Neural cell (in vitro differentiated cells): ENCODE results near the gene APOB. TPM values are rescaled to one million over a fixed set of nuclear protein-coding genes. Genes with fewer than 3 reads are reported as not detected.

Source experiments
- H2AFZ ChIP-seq: fragments of 200-600, 300-800 bp; sonication (generic), shearing (Covaris generic); 2 replicates; pipeline ENCODE4 v1.6.0; 2014; ENCODE audit warnings: low read depth, mild to moderate bottlenecking, antibody characterized with exemption, low read length, moderate library complexity
- H3F3A ChIP-seq: fragments of 200-600 bp; shearing (Covaris generic); 2 replicates; pipeline ENCODE4 v1.6.1; 2016; ENCODE audit warnings: mild to moderate bottlenecking, moderate library complexity, mixed read lengths, antibody characterized with exemption, low read length; ENCODE audit not compliant: insufficient read depth, poor library complexity, severe bottlenecking
- H3K27ac ChIP-seq: fragments of 200-600, 300-800 bp; sonication (generic), shearing (Covaris generic); 2 replicates; pipeline ENCODE4 v1.5.1; 2014; ENCODE audit warnings: mild to moderate bottlenecking, low read length, moderate library complexity
- H3K27me3 ChIP-seq: fragments of 300-800, 200-600 bp; sonication (generic), shearing (Covaris generic); 2 replicates; pipeline ENCODE4 v1.6.0; 2014; ENCODE audit warnings: mild to moderate bottlenecking, low read depth, low read length, moderate library complexity; ENCODE audit not compliant: insufficient read depth
- H3K36me3 ChIP-seq: fragments of 300-800, 200-600 bp; sonication (generic), shearing (Covaris generic); 2 replicates; pipeline ENCODE4 v1.5.1; 2014; ENCODE audit warnings: mild to moderate bottlenecking, antibody characterized with exemption, low read length, moderate library complexity; ENCODE audit not compliant: insufficient read depth
- H3K4me2 ChIP-seq: fragments of 300-800, 200-600 bp; sonication (generic), shearing (Covaris generic); 2 replicates; pipeline ENCODE4 v1.6.0; 2014; ENCODE audit warnings: mild to moderate bottlenecking, low read length
- H3K4me3 ChIP-seq: fragments of 300-800, 200-600 bp; sonication (generic), shearing (Covaris generic); 2 replicates; pipeline ENCODE4 v1.5.1; 2014; ENCODE audit warnings: mild to moderate bottlenecking, low read length, moderate library complexity
- H3K79me2 ChIP-seq: fragments of 200-600 bp; shearing (Covaris generic); replicated peaks from 2 replicates; pipeline ENCODE4 v1.6.0; 2014; ENCODE audit warnings: mild to moderate bottlenecking, low read length, moderate library complexity; ENCODE audit not compliant: insufficient read depth
- H3K9ac ChIP-seq: fragments of 300-800, 200-600 bp; sonication (generic), shearing (Covaris generic); 2 replicates; pipeline ENCODE4 v1.6.1; 2016; ENCODE audit warnings: mild to moderate bottlenecking, low read length, mixed read lengths
- H3K9me2 ChIP-seq: fragments of 200-600 bp; shearing (Covaris generic); 2 replicates; pipeline ENCODE4 v1.6.1; 2016; ENCODE audit warnings: mild to moderate bottlenecking, low read length, mixed read lengths; ENCODE audit not compliant: insufficient read depth
- H3K9me3 ChIP-seq: fragments of 200-600, 300-800 bp; sonication (generic), shearing (Covaris generic); 2 replicates; pipeline ENCODE4 v1.6.1; 2016; ENCODE audit warnings: mild to moderate bottlenecking, mixed run types, low read length, moderate library complexity, mixed read lengths
- H4K20me1 ChIP-seq: fragments of 200-600 bp; shearing (Covaris generic); 2 replicates; pipeline ENCODE4 v1.6.1; 2016; ENCODE audit warnings: mild to moderate bottlenecking, mixed run types; ENCODE audit not compliant: insufficient read depth
- EP300 ChIP-seq: fragments of 450-650 bp; conservative IDR thresholded peaks from 2 replicates; pipeline ENCODE4 v1.6.1; 2014; ENCODE audit warnings: antibody characterized with exemption, mild to moderate bottlenecking, moderate library complexity; ENCODE audit not compliant: poor library complexity, severe bottlenecking
- EZH2 ChIP-seq: fragments of 200-600, 300-800 bp; shearing (Covaris generic), sonication (generic); IDR thresholded peaks from 2 replicates; pipeline ENCODE4 v1.6.1; 2014; ENCODE audit warnings: antibody characterized with exemption, low read length, borderline replicate concordance, mild to moderate bottlenecking; ENCODE audit not compliant: insufficient read depth, poor library complexity, severe bottlenecking
- MXI1 ChIP-seq: fragments of 450-650 bp; conservative IDR thresholded peaks from 2 replicates; pipeline ENCODE4 v1.6.1; 2014; ENCODE audit warnings: antibody characterized with exemption, mild to moderate bottlenecking; ENCODE audit not compliant: poor library complexity, severe bottlenecking
- POLR2AphosphoS5 ChIP-seq: IDR thresholded peaks from 2 replicates; pipeline ENCODE4 v1.6.1; 2012
- RAD21 ChIP-seq: fragments of 450-650 bp; conservative IDR thresholded peaks from 2 replicates; pipeline ENCODE4 v1.6.1; 2014; ENCODE audit warnings: antibody characterized with exemption, mild to moderate bottlenecking, moderate library complexity
- SMC3 ChIP-seq: fragments of 450-650 bp; conservative IDR thresholded peaks from 2 replicates; pipeline ENCODE4 v1.6.1; 2014; ENCODE audit warnings: antibody characterized with exemption, mild to moderate bottlenecking, moderate library complexity; ENCODE audit not compliant: poor library complexity
- TAF1 ChIP-seq: IDR thresholded peaks from 2 replicates; pipeline ENCODE4 v1.6.1; 2012; ENCODE audit warnings: low read depth
- polyA plus RNA-seq: library from polyadenylated mRNA; depleted of rRNA; stranded (reverse); fragments of >200 nt; gene quantifications from 2 replicates; pipeline ENCODE4 v1.2.3, GENCODE V29; 2014
- TF ChIP-seq, protein P1 (sequence below): IDR thresholded peaks from 2 replicates; pipeline ENCODE4 v1.6.1; 2012; ENCODE audit warnings: borderline replicate concordance
- TF ChIP-seq, protein P2 (sequence below): fragments of 450-650 bp; IDR thresholded peaks from 2 replicates; pipeline ENCODE4 v1.5.1; 2014; ENCODE audit warnings: antibody characterized with exemption, mild to moderate bottlenecking, moderate library complexity; ENCODE audit not compliant: poor library complexity, severe bottlenecking

The APOB gene
- polyA plus RNA-seq, 1 donor from 2014 or later, result not detected

DNA sequence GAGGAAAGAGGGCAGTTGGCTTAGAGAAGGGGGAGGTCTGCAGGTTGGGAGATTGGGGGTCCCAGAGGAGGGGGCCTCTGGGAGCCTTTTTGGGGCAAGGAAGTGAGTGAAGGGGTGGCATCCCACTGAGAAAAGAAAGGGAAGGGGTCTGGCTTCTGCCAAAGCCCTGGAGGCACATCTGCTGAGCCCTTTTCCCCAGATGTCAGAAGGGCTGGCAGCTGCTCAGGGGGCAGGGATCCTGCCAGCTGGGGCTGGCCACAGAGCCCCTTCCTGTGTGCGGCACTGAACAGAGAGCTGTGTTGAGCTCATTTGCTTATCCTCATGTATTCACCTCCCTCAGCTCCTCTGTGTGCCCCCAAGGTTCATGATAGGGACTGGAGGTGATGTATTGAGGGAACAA lies 54.5 kb downstream of the APOB start:
- no peaks in the 10 kb centered on the region for H3K36me3 ChIP-seq
- H3K4me3 ChIP-seq, result no peak overlapping the region
- H3K4me2 ChIP-seq, result no peak overlapping the region
- H3K79me2 ChIP-seq, result no peaks in the 10 kb centered on the region
- H3K27ac ChIP-seq, result no peak overlapping the region
- no peaks in the 10 kb centered on the region for H3F3A ChIP-seq
- H3K9me3 ChIP-seq, result no peaks in the 10 kb centered on the region
- H2AFZ ChIP-seq, result no peak overlapping the region
- H4K20me1 ChIP-seq, result no peaks in the 10 kb centered on the region
- no peak overlapping the region for H3K9ac ChIP-seq
- H3K9me2 ChIP-seq, result no peaks in the 10 kb centered on the region
- TF ChIP-seq, protein P1, sequence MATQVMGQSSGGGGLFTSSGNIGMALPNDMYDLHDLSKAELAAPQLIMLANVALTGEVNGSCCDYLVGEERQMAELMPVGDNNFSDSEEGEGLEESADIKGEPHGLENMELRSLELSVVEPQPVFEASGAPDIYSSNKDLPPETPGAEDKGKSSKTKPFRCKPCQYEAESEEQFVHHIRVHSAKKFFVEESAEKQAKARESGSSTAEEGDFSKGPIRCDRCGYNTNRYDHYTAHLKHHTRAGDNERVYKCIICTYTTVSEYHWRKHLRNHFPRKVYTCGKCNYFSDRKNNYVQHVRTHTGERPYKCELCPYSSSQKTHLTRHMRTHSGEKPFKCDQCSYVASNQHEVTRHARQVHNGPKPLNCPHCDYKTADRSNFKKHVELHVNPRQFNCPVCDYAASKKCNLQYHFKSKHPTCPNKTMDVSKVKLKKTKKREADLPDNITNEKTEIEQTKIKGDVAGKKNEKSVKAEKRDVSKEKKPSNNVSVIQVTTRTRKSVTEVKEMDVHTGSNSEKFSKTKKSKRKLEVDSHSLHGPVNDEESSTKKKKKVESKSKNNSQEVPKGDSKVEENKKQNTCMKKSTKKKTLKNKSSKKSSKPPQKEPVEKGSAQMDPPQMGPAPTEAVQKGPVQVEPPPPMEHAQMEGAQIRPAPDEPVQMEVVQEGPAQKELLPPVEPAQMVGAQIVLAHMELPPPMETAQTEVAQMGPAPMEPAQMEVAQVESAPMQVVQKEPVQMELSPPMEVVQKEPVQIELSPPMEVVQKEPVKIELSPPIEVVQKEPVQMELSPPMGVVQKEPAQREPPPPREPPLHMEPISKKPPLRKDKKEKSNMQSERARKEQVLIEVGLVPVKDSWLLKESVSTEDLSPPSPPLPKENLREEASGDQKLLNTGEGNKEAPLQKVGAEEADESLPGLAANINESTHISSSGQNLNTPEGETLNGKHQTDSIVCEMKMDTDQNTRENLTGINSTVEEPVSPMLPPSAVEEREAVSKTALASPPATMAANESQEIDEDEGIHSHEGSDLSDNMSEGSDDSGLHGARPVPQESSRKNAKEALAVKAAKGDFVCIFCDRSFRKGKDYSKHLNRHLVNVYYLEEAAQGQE, result no peak
- TF ChIP-seq, protein P2, sequence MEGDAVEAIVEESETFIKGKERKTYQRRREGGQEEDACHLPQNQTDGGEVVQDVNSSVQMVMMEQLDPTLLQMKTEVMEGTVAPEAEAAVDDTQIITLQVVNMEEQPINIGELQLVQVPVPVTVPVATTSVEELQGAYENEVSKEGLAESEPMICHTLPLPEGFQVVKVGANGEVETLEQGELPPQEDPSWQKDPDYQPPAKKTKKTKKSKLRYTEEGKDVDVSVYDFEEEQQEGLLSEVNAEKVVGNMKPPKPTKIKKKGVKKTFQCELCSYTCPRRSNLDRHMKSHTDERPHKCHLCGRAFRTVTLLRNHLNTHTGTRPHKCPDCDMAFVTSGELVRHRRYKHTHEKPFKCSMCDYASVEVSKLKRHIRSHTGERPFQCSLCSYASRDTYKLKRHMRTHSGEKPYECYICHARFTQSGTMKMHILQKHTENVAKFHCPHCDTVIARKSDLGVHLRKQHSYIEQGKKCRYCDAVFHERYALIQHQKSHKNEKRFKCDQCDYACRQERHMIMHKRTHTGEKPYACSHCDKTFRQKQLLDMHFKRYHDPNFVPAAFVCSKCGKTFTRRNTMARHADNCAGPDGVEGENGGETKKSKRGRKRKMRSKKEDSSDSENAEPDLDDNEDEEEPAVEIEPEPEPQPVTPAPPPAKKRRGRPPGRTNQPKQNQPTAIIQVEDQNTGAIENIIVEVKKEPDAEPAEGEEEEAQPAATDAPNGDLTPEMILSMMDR, result no peak
- H3K27me3 ChIP-seq, result peaks cover 85% of the 10 kb centered on the region

DNA sequence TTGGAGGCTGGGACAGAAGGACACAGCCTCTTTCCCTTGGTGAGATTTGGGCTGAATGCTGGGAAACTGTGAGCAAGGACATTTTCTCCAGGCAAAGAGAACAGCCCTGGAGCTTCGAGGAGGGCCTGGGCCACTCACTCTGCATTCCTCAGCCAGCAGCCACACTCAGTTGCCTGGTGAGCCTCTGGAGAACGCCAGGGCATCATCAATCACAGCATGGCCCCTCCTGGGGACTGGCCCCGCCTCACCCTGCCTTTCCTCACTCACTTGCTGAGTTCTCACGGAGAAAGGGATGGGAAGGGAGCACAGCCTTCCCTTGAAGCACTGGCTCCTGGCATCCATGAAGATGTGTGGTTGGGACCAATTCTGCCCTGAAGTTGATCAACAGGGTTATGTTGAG lies 55.0 kb downstream of the APOB start:
- Histone ChIP-seq H2AFZ (no peak overlapping the region), H3K9me2 (no peaks in the 10 kb centered on the region), H3K9me3 (no peaks in the 10 kb centered on the region), H3K27me3 (peaks cover 80% of the 10 kb centered on the region), H4K20me1 (no peaks in the 10 kb centered on the region), H3K4me3 (no peak overlapping the region), H3K79me2 (no peaks in the 10 kb centered on the region), H3K9ac (no peak overlapping the region), H3F3A (no peaks in the 10 kb centered on the region), H3K36me3 (no peaks in the 10 kb centered on the region), H3K27ac (no peak overlapping the region), H3K4me2 (no peak overlapping the region)
- TF ChIP-seq RAD21 (no peak), SMC3 (no peak), EZH2 (no peak), EP300 (no peak), MXI1 (no peak), POLR2AphosphoS5 (no peak), TAF1 (no peak)
- TF ChIP-seq, protein P1, result no peak
- TF ChIP-seq, protein P2, result no peak
